PC-9 (cell line): Measurements from ENCODE around the gene RPAP3.

Experiments
- EZH2 ChIP-seq: fragments of 200-600 bp; sonication (generic); IDR thresholded peaks from 2 replicates; pipeline ENCODE4 v1.8.0; 2017; ENCODE audit warnings: antibody characterized with exemption, low read depth
- TF ChIP-seq, protein P1 (sequence below): fragments of 200-600 bp; sonication (generic); conservative IDR thresholded peaks from 2 replicates; pipeline ENCODE4 v1.6.1; 2017; ENCODE audit warnings: mixed run types, antibody characterized with exemption, mild to moderate bottlenecking, moderate library complexity

GRCh38 chr12:47742253-47742825 is 36.5 kb upstream of the RPAP3 start:
- TF ChIP-seq, protein P1, sequence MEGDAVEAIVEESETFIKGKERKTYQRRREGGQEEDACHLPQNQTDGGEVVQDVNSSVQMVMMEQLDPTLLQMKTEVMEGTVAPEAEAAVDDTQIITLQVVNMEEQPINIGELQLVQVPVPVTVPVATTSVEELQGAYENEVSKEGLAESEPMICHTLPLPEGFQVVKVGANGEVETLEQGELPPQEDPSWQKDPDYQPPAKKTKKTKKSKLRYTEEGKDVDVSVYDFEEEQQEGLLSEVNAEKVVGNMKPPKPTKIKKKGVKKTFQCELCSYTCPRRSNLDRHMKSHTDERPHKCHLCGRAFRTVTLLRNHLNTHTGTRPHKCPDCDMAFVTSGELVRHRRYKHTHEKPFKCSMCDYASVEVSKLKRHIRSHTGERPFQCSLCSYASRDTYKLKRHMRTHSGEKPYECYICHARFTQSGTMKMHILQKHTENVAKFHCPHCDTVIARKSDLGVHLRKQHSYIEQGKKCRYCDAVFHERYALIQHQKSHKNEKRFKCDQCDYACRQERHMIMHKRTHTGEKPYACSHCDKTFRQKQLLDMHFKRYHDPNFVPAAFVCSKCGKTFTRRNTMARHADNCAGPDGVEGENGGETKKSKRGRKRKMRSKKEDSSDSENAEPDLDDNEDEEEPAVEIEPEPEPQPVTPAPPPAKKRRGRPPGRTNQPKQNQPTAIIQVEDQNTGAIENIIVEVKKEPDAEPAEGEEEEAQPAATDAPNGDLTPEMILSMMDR: peak; percentile 100
- no peak for TF ChIP-seq EZH2
